NCI-H2107 (cell line): ENCODE results near the gene GRIN3B.

Experiments used
- DNase-seq: peaks from one replicate; lab custom pipeline; 2025; lab: John Stamatoyannopoulos, UW

GRIN3B gene

DNA sequence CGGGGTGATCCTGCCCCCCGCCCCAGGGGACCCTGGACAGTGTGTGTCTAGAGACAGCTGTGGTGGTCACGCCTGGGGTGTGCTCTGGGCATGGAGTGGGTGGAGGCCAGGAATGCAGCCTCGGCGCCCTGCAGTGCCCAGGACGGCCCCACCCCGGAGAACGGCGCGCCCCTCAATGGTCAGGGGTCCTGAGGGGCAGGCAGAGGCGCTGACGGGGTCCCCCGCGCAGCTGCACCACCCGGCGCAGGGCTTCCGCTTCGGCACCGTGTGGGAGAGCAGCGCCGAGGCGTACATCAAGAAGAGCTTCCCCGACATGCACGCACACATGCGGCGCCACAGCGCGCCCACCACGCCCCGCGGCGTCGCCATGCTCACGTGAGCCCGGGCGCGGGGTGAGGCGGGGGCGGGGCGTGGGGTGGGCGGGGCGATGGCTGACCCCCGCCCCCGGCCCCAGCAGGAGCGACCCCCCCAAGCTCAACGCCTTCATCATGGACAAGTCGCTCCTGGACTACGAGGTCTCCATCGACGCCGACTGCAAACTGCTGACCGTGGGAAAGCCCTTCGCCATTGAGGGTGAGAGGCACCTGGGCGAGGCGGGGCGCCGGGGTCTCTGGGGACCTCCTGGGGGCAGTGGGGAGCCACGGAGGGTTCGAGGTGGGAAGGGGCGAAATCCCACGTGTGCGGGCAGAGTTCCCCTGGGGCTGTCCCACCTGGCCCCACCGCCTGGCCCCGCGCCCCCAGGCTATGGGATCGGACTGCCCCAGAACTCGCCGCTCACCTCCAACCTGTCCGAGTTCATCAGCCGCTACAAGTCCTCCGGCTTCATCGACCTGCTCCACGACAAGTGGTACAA, 7.4 kb downstream of the GRIN3B start:
- DNase-seq = no peak

DNA sequence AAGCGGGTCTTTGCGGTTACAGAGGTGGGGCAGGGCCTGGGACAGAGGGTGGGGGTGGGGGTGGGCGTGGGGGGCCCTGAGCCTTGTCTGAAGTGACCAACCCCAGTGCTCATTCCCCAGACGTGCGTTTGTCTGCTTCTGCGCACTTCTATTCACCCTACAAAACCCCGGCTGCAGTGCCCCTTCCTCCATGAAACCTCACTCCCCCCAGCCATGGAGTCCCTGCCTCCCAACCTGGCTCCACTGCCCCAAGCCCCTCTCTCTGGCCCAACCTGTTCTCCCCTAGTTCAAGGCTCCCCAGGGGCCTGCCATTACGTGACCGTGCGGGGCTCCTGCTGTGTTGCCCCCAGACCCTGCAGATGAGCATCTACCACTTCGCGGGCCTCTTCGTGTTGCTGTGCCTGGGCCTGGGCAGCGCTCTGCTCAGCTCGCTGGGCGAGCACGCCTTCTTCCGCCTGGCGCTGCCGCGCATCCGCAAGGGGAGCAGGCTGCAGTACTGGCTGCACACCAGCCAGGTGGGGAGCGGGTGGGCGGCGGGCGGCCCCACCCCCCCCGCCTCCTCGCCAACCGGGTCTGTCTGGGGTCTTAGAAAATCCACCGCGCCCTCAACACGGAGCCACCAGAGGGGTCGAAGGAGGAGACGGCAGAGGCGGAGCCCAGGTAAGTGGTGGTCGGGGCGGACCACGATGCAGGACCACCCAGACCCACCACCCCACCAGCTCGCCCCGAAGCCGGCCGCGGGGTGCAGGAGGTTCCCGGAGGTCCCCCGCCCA, 8.2 kb downstream of the GRIN3B start:
- no peak for DNase-seq

DNA sequence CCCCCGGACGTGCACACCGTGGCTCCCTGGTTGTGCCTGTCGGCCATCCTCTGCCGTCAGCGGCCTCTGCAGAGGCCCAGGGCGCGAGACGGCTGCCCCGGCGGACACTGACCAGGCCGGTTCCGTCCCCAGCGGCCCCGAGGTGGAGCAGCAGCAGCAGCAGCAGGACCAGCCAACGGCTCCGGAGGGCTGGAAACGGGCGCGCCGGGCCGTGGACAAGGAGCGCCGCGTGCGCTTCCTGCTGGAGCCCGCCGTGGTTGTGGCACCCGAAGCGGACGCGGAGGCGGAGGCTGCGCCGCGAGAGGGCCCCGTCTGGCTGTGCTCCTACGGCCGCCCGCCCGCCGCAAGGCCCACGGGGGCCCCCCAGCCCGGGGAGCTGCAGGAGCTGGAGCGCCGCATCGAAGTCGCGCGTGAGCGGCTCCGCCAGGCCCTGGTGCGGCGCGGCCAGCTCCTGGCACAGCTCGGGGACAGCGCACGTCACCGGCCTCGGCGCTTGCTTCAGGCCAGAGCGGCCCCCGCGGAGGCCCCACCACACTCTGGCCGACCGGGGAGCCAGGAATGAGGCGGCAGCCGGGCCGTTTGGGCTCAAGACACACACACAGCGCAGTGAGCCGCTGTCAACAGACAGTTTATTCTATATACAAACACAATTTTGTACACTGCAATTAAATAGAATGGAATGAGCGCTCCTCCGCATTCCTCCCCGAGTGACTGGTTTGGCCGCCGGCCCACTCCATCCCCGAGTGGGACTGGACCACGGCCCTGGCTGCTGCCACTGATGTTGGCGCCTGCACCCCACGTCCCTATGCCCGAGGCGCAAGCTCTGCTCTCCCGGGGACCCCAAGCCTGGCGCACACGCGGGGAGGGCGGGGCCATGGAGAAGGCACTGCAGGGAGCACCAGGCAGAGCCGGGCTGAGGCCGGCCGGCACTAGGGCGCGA, 9.1 kb downstream of the GRIN3B start:
- DNase-seq = no peak

DNA sequence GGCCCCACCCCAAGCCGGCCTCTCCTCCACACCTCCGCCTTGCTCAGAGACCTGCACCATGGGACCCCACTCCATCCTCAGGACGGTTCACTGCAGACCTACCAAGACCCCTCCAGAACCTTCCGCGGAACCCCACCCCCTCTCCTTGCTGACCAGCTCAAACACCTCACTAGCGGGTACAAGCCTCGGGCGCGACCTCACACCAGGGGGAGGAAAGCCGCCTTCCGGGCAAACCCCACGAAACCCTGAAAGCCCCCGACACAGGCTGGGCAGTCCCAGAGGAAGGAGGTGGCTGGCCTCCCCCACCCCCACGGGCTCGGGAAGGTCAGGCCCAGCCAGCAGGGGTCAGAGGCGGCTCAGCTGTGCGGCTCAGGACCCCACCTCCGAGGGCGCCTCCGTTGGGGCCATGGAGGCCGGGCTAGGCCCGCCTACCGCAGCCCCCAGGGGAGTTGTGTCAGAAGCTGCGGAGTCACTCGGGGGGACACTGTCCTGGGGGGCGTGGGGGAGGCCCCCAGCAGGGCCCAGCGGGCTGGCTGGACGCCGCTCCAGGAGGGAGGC, 9.8 kb downstream of the GRIN3B start:
- DNase-seq = no peak

DNA sequence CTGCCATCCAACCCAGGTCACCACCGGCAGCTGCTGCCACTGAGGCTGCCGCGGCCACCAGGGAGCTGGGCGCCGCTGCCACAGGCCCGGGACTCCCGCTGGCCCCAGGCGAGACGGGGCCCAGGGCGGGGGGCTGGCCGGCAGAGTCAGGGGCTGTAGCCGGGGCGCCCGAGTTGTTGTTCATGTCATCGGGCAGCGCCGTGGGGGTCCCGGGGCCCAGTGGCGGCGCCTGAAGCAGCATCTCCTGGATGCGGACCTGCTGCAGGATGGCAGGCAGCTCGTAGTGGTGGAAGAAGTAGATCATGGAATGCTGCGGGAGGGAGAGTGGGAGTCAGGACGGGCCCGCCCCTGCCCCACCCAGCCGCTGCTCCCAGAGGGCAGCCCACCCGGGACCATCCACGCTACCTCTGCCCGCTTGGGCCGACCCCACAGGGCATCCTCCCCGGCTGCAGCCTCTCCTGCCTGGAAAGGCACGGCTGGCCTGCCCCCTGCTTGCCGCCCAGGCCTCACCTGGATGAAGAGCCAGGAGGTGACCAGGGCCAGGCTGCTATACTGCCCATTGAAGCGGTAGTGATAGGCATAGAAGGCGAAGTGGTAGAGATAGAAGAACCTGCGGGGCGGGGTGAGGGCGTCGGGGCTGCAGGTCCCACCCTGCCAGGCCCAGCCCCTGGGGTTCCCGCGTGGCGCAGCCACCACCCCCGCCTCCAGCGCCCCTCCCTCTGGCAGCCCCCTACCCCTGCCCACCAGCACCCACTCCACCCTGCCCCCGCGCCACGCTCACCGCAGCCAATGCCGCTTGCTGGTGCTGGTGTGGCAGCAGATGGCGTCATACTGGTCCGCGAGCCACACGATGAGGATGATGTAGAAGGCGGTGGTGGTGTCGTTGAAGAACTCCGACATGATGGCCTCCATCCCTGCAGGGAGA, 10.6 kb downstream of the GRIN3B start:
- DNase-seq = no peak

DNA sequence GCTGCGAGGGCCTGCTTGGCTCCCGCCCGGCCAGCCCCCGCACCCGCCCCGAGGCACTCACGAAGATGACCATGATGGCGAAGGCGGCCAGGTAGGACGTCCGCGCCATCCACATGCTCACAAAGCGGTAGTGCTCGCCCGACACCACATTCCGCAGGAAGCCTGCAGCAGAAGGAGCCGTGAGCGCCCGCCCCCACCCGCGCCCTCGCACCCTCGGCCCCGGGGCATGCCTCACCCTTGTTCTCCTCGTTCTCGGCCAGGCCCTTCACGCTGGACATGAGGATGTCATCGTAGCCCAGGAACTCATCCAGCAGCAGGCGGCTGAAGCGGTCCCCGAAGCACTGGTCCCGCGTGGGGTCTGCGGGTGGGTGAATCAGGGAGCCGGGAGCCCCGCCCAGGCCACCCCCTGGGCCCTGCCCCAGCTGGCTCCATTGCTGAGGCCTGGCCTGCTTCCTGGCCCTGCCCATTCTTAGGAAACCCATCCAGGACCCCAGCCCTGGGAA, 11.7 kb downstream of the GRIN3B start:
- DNase-seq = no peak

DNA sequence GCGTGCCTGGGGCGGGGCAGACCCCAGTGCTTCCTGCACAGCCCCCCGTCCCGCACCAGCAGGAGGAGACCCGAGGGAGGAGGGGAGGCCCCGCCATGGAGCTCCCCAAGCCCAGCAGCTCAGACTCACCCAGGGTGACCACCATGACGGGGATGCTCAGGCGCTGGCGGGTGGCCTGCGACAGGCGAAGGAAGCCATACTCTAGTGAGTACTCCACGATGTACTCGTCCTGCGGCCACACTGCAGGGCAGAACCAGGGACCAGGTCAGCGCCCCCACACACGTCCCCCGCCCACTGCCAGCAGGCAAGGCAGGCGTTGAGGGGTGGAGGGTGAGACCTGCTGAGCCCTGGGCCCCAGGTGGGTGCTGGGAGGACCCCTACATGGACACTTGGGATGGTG, 12.1 kb downstream of the GRIN3B start:
- no peak for DNase-seq

DNA sequence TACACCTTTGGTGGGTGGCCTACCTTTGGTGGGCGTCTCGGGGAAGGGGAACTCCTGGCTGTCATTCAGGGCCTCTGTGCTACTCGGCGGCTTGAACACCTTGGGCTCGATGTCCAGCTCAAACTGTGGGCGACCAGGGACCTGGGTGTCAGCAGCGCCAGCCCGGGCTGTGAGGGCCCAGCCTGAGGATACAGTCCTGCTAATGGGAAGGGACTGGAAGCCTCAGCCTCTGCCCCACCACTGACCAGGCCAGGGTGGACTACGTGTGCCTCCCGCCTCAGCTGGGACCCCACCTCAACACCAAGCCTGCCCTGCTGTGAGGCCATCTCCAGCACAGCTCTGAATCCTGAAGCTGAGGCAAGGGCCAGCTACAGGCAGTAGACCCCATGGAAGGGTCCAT, 13.0 kb downstream of the GRIN3B start:
- DNase-seq = no peak

DNA sequence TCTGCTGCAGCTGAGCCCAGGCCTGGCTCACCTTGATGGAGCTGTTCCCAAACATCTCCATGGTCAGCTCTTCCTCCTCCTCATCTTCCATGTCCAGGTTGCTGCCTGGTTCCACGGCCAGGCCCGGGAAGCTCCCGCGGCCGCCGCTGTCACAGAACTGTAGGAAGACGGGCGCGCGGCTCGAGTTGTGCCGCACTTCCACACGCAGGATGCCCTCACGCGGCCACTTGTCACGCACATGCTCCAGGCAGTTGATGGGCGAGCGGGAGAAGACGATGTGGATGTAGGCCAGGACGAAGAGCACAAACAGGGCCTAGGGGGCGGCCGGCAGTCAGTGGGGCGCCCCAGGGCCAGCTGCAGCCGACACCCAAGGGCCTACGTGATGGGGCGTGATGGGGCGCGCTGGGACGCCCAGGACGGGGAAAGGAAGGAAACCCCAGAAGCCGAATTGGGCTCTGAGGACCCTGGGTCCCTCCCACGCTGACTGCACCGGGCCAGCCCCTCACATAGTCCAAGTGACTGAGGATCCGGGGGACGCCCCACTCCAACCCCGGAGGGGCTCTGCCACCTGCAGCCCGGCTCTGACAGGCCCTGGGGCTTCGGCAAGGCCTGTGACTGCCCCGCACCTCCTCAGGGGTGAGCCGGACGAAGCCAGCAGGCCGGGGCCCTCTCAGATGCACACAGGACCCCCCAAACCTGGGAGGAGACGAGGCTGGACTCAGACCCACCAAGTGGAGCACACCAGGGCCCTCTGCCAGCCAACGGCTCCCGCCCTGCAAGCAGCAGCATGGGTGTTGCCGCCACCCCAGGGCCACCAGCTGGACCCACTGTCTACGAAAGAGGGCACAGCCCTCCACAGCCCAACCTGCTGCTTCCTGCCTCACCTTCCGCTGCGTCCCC, 14.2 kb downstream of the GRIN3B start:
- no peak for DNase-seq

DNA sequence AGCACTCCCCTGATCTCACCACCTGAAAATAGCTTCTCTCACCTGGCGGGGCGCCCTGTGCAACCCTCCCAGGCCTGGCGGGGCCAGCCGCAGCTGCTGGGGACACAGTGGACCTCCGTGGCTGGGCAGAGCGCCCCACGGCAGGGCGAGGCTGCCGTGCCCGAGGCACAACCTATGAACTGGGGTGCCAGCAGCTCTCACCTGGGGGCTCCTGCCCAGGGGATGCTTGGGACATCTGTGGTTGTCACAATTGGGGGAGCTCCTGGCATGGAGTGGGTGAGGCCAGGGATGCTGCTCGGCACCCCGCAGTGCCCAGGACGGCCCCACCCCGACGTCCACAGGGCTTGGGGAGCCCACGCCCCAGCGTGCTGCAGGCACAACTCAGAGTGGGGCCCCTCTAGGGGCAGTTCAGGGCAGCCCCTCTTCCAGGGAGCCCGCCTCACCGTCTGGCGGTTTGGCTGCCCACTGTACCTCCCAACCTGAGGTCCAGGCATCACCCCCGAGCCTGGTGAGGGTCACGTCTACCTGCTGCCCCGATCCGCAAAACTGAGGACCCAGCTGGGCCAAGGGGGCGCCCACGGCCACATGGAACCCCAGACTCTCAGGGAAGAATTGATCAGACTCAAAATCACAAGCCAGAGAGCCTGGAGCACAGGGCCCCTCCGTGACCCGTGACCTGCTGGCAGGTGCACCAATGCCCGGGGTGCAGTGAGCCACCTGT, 15.0 kb downstream of the GRIN3B start:
- DNase-seq = no peak

DNA sequence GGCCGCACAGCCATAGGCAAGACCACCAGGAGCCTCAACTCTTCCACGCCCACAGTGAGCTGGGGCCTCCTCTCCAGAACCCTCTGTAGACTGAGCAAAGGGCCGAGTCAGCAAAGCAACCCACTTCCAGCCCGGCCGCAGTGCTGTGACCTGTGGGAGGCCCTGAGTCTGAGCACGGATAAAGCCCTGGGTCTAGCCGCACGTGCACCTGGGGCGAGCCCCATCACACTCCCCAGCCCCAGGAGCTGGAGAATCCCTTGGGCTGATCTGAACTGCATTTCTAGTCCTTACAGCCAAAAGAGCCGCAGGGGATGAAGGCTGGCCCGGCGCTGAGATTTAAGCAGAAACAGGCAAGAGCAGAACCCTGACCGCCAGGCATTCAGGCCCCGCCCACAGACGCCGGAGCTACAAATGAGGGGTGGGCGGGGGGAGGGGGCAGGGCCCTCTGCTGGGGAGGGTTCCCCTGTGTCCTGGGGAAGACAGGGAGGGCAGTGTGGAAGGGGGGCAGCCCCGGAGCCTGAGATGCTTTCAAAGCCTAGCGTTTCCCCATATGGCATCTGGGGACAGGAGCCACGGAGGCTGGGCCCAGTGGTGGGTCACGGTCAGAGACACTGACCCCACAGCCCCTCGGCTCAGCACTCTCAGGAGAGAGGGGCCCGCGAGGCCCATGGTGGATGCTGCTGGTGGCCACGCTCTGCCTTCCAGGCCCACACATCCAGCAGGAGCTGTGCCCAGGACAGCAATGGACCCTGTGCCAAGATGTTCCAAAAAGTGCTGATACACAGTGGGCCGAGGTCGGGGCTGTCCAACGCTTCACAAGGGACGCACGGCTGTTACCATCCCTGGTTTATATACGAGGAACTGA, 15.8 kb downstream of the GRIN3B start:
- no peak for DNase-seq

DNA sequence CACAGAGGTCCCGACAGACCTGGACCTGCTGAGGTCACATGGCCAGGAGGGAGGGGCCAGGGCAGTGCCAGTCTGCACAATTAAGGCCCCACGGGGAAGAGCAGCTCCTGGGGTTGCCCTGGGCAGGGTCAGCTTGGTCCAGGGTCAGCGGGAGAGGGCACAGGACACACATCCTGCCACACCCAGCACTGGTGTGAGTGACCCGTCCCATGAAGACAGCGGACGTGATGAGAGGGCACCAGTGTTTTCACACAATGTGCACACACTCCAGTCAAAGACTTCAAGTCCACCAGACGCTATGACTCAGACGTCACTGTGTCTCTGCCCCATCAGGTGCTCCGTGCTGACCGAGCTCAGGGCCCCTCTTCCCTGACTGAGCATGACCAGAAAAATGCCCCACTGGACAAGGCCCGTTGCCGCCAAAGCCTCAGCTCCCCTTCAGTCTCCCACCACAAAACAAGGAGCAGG, 16.5 kb downstream of the GRIN3B start:
- no peak for DNase-seq

DNA sequence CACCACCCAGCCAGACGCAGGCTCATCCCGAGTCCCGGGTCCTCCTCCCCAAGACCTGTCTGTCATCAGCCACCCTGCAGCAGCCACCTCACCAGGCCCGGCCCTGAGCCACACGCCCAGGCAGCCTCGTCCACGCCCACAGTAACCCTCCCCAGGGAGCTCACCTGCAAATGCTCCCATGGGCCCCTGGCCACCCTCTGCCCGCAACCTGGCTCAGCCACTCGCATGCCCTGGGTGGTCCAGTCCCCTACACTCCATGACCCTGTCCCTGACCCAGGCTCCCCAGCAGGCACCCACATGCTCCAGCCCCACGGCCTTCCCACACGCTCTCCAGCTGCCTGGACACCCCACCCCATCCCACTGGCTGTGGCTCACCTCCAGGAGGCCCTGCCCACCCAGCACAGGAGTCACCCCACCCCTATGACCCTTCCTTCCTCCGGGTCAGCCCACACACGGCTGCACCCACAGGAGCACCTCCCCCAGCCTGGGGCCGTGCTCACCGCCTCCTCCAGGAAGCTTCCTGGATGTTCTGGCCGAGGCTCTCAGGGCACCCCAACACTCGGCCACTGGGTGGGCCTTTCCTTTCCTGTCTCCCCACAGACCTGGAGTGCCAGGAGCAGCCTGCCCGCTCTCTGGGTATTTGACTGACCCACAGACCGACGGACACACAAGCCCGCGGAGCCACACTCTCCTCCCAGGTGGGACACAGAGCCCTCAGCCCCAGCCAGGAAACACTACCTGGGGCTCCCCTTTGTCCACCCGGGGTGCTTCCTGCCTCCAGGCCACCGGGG, 17.1 kb downstream of the GRIN3B start:
- no peak for DNase-seq

DNA sequence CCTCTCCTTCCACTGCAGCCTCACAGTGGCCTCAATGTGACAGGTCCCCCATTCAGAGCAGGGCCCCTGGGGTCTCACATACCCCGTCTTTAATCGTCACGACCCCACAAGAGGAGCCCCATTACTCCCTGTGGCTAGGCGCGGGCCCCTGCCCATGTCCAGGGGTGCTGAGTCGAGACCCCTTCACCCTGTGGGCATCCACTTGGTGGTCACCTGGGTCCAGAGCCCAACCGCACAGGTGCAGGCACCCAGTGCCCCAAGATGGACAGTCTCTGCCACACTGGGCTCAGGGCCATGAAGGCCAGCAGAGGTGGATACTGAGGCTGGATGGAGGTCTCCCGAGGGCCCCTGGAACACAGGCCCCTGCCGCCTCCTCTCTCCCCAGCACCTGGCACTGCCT, 17.7 kb downstream of the GRIN3B start:
- DNase-seq = no peak

DNA sequence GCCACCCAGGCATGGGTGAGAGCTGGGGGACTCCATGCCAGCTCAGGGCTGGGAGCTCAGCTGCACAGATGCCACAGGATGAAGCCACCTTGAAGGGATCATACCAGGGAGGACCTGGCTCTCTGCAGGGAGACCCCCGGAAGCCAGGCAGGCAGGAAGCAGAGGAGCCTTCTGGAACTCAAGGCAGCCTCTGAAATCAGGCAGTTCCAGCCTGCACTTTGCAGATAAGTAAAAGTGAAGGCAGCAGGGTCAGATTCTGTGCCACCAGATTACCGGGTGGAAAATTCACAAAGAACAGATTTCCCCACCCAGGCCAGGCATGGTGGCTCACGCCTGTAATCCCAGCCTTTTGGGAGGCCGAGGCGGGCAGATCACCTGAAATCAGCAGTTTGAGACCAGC, 18.2 kb downstream of the GRIN3B start:
- DNase-seq = no peak

DNA sequence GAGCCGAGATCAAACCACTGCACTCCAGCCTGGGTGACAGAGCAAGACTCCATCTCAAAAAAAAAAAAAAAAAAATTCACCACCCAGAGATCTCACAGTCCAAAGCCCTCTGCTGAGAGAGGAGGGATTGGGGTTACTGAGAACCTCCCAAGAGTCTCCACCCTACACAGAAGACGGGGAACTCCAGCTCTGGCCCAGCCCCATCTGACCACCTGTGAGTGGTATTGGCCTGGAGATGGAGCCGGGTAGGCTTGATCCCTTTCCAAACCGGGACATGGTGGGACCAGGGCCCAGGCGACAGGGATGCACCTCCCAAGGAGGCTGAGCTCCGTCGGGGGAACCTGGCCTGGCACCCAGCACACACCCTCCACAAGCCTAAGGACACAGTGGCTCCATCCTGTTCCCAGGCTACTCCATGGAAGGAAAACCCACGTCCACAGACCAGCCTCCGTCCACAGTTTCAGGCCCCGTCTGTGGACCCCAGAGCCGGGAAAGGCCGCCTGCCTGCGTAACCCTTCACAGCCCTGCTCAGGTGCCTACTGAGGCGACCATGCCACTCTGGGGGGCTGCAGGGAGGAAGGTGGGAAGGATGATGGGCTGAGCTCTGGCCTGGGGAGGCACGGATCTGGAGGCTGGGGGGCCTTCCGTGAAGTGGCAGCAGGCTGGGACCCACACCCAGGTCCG, 18.9 kb downstream of the GRIN3B start:
- DNase-seq = no peak

DNA sequence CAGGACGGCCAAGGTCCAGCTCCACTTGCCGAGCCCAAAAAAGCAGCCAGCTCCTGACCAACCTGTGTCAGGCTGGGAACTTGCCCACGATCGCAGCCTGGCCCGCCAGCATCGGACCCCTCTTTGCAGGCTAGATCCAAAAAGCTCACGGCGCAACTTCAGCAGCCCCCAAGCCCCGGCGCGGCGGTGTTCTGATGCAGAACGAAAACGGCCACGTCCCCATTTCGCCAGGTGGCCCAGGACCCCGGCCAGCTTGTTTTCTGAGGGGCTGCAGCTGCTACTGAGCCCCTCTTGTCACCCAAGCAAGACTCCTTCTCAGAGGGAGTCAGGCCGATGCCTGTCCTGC, 19.4 kb downstream of the GRIN3B start:
- no peak for DNase-seq
